Choroid plexus epithelial cell (primary cell): Measurements from ENCODE around the gene NUP58.

Experiments
- DNase-seq: peaks from one replicate; pipeline ENCODE4 v3.0.0-alpha.2; 2010; ENCODE audit warnings: low read depth
- H3K4me3 ChIP-seq: 2 replicates; pipeline ENCODE4 v1.5.1; 2011; ENCODE audit warnings: low read depth, mild to moderate bottlenecking, control low read depth, low read length, moderate library complexity
- TF ChIP-seq, protein P1 (sequence below): conservative IDR thresholded peaks from 2 replicates; pipeline ENCODE4 v1.5.1; 2011; ENCODE audit warnings: low read depth, mild to moderate bottlenecking, control low read depth, inconsistent platforms, low read length, moderate library complexity

Gene NUP58

DNA sequence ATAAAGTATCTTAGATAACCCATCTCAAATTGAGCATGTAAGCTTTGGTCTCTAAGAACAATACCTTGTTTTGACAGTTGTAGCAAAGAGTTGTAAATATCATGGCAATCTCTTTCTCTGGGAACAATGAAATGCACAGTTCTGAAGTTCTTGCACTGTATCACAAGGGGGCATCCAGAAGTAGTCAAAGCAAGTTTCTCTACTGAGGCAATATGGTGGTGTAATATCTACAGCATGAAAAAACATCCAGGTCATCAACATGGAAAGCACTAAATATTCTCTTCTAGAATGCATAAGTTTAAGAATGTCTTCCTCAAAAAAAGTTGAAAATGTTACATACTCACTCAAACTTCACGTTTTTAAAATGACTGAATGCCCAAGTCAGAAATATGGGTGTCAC is 33.7 kb upstream of the NUP58 start:
- TF ChIP-seq, protein P1, sequence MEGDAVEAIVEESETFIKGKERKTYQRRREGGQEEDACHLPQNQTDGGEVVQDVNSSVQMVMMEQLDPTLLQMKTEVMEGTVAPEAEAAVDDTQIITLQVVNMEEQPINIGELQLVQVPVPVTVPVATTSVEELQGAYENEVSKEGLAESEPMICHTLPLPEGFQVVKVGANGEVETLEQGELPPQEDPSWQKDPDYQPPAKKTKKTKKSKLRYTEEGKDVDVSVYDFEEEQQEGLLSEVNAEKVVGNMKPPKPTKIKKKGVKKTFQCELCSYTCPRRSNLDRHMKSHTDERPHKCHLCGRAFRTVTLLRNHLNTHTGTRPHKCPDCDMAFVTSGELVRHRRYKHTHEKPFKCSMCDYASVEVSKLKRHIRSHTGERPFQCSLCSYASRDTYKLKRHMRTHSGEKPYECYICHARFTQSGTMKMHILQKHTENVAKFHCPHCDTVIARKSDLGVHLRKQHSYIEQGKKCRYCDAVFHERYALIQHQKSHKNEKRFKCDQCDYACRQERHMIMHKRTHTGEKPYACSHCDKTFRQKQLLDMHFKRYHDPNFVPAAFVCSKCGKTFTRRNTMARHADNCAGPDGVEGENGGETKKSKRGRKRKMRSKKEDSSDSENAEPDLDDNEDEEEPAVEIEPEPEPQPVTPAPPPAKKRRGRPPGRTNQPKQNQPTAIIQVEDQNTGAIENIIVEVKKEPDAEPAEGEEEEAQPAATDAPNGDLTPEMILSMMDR: peak; percentile 55
- peak; percentile 62 for DNase-seq

DNA sequence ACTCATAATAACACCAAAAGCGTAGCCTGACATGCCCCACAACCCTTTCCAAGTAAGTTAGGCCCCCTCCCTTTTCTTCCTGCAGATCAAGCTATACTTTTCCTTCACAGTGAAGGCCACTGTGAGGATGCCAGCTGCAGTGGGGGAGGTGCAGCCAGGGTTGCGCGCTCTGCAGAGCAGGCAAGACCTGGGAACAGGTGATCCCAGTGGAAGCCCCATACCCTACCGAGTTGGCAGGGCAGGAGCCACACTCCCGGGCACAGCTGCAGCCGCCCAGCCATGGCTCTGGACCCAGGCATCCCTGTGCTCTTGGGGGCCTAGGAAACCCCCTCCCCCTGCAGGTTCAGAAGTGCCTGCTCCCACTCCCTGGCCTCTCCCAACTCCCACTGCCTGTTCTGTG is 32.9 kb upstream of the NUP58 start:
- H3K4me3 ChIP-seq: no peak overlapping the region
- DNase-seq: no peak
- TF ChIP-seq, protein P1: no peak

More for the DNA sequence above, 33.7 kb upstream of the NUP58 start:
- no peak overlapping the region for H3K4me3 ChIP-seq

DNA sequence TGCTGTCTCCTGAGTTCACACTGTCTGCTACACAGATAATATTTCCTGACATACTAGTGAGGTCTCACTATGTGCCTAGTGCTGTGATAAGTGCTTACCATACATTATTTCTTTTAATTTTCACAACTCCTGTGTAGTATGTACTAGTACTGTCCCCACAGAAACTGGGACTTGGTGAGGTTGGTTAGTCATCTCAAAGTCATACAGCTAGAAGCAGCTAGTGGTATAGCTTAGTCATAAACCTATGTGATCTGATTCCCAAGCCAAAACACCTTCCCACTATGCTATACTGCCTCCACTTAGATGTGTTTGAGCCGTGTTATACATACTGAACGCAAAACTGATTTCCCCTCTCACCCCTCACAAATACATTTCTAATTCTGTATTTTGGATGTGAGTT is 24.7 kb upstream of the NUP58 start:
- no peak overlapping the region for H3K4me3 ChIP-seq
- DNase-seq: peak; percentile 14
- TF ChIP-seq, protein P1: no peak

DNA sequence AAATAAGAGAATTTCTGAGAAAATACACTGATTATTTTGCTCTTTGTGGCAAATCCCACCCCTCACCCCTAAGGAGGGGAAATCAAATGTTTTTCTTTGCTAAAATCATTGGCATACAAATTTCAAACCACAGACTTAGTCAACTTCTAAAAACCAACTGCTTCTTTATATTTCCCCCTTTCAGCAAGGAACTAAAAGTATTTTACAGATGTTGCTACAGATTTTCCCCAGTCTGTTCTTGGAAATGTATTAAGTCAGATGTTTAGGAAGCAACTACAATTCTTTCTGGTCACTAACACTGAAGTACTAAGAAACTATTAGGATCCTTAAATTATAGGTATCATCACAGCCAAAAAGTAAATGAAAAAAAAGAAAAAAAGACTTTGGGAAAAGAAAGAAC is 21.0 kb upstream of the NUP58 start:
- no peak for DNase-seq
- H3K4me3 ChIP-seq: no peak overlapping the region
- TF ChIP-seq, protein P1: no peak

DNA sequence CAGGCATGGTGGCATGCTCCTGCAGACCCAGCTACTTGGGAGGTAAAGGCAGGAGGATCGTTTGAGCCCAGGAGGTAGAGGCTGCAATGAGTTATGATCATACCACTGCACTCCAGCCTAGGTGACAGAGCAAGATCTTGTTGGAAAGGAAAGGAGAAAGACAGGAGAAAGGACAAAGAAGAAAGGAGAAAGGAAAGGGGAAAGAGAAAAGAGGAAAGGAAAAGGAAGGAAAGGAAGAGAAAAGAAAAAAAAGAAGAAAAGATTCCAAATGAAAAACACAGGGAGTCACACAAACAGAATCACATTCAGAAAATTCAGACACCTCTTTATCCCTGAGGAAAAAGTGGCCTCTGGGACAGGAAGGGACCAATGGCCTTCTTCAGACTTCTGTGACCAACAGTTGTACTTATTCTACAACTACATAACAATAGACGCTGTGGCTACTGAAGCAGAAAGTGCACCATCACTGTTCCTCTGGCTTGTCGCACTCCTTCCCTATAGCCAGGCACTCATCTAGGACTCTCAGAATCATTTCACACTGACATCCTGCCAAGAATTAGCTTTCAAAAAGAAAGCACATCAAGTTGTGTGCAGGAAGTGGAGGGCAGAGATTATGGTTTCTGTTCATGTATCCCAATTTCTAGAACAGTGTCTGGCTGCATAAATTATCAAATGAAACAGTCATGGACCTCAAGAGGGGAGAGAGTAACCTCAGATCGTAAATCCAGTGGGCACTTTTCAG is 20.1 kb upstream of the NUP58 start:
- DNase-seq: no peak
- no peak overlapping the region for H3K4me3 ChIP-seq
- TF ChIP-seq, protein P1: no peak

DNA sequence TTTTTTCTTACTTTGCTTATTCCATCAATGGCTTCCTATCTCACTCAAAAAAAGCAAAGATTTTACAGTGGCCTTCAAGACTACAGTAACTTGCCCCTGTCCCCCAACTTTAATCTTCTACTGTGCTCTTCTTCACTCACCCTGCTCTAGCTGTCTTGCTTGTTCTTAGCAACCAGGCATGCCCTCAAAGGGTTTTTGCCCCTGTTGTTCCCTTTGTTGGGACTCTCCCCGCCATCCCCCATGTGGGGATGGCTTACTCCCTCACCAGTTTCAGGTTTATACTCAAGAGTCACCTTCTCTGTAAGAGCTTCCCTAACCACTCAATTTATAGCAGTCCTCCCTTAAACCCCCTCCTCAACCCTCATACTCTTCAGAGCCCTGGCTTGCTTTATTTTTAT is 19.5 kb upstream of the NUP58 start:
- no peak overlapping the region for H3K4me3 ChIP-seq
- TF ChIP-seq, protein P1: no peak
- no peak for DNase-seq

DNA sequence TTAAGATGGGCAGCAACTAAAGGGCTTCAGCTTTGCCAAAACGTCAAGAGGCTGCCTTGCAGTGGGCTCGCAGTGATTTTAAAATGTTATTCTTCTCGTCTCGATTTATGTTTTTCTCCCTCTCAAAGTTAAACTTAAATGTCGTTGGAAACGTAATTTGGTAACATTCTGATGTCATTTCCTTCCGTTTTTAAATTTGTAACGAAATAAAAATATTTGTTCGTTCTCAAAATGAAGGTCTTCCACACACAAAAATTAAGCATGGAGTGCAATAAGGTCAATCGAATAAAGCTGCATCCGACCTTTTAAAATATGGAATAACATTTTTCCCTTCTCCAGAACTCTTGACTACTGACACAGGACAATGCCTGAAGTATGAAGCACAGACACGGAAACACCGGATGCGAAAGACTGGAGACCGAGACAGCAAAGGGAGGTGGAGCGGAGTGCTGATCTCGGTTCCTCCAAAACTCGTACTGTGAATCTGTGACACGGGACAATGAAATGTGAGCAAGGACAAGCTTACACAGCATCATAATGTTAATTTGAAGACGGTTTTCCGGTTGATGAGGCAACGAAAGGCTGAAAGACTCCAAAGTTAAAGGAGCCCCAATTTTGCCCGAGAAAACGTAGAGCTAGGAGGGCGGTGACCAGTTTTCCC is 15.0 kb upstream of the NUP58 start:
- TF ChIP-seq, protein P1: no peak
- DNase-seq: peak; percentile 58
- peak overlapping the region; percentile 88 for H3K4me3 ChIP-seq
